GM12878 (cell line): Measurements from ENCODE around the gene CLEC16A.

Experiments
- EZH2 ChIP-seq: IDR thresholded peaks from 2 replicates; pipeline ENCODE4 v1.6.1; 2012; ENCODE audit warnings: low read depth, mild to moderate bottlenecking, control low read depth, inconsistent platforms, low read length, borderline replicate concordance; ENCODE audit not compliant: control insufficient read depth
- HDAC2 ChIP-seq: fragments of 200-600 bp; sonication (generic); IDR thresholded peaks from 2 replicates; pipeline ENCODE4 v1.6.1; 2017
- KAT2A ChIP-seq: conservative IDR thresholded peaks from 2 replicates; pipeline ENCODE4 v1.6.1; 2011; ENCODE audit warnings: low read depth, low read length; ENCODE audit not compliant: control insufficient read depth
- POLR2AphosphoS5 ChIP-seq: IDR thresholded peaks from 2 replicates; pipeline ENCODE4 v1.6.1; 2011; ENCODE audit warnings: mild to moderate bottlenecking, low read length, inconsistent platforms
- REST ChIP-seq: IDR thresholded peaks from 2 replicates; pipeline ENCODE4 v1.6.1; 2012; ENCODE audit warnings: mild to moderate bottlenecking, low read depth, low read length
- USF1 ChIP-seq: IDR thresholded peaks from 2 replicates; pipeline ENCODE4 v1.6.1; 2011; ENCODE audit warnings: borderline replicate concordance, low read depth, mild to moderate bottlenecking, moderate library complexity, mixed read lengths, low read length; ENCODE audit not compliant: insufficient read depth; ENCODE audit errors: extremely low read length

GRCh38 chr16:11025120-11025531 is 80.8 kb downstream of the CLEC16A start:
- TF ChIP-seq KAT2A, result no peak
- TF ChIP-seq USF1, result no peak
- TF ChIP-seq REST, result no peak
- no peak for TF ChIP-seq HDAC2
- no peak for TF ChIP-seq POLR2AphosphoS5
- no peak for TF ChIP-seq EZH2
